Daoy (cell line): ENCODE data around the gene CCS. TPM values are rescaled to one million over a fixed set of nuclear protein-coding genes. Genes with fewer than 3 reads are reported as not detected.
"Not testable (repeated sequence)": the region's sequence is repeated elsewhere in the genome, so short reads cannot be mapped to it uniquely, and the experiment has no call there.

ENCODE experiments used
- DNase-seq: peaks from one replicate; pipeline ENCODE4 v3.0.0-alpha.2; 2015; ENCODE audit warnings: low read depth
- total RNA-seq: library from RNA; depleted of rRNA; stranded (reverse); fragments of >200 nt; shearing (Covaris generic); gene quantifications from 2 replicates; pipeline ENCODE4 v1.2.3, GENCODE V29; 2014

CCS gene
- total RNA-seq, 1 experiment from 2014 or later, result 15.0 TPM

DNA sequence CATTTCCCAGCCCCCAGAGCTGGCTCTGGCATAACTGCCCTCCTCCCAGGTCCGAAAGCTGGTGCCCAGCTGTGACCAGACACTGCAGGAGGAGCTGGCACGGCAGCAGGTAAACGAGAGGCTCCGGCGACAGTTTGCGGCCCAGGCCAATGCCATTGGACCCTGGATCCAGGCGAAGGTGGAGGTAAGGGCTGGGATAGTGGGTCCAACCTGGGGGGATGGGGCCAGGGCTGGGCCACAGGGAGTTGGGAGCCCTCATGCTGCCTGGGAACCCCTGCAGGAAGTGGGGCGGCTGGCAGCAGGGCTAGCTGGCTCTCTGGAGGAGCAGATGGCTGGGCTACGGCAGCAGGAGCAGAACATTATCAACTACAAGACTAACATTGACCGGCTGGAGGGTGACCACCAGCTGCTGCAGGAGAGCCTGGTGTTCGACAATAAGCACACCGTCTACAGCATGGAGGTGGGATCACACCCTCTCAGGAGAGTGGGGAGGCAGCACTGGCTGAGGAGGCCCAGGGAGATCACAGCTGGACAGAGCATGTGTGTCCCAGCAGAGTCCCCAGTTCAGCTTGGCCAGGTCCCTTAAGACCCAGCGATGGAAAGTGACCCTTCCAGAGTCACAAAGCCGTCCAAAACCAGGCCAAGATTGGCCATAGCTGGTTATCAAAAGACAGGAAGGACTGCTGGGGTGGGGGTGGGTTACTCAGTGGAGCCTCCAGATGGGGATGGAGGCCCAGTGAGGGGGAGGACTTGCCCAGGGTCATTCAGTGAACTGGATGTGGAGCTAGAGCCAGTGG is 31.6 kb upstream of the CCS start:
- DNase-seq, result no peak

GRCh38 chr11:66561975-66562248 is 31.1 kb upstream of the CCS start:
- no peak for DNase-seq

DNA sequence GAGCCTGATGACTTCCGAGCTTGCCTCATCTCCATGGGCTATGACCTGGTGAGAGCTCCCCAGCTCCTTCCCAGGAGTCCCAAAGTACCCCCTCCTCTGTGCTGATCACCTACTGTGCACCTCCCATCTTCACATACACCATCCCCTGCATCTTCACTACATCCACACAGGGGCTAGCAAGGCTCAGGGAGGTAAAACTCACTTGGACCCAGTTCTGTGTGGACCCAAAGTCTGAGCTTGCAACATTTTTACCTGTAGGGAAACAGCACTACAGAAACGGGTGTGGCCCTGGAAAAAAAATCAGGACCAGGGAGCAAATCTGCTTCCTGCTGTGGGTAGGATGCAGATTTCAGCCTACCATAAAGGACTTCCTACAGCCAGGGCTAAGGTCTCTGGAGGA is 30.7 kb upstream of the CCS start:
- no peak for DNase-seq

GRCh38 chr11:66562907-66563583 is 29.9 kb upstream of the CCS start:
- no peak for DNase-seq

DNA sequence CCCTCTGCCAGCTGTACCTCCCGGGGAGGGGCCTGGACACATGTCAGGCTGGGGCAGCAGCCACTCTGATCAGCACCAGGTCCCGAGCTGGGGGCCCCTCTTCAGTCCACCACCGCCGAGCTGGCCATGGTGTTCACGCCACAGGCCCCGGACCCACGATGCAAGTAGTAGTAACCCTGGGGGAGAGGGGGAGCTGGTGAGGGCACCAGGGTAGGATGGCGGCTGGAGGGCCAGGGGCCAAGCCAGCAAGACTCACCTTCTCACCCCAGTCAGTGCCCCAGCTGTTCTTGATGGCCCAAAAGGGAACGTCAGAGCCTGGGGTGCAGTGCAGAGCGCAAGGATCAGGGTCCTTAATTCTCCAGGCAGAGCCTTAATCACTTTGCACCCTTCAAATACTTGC is 29.2 kb upstream of the CCS start:
- no peak for DNase-seq

GRCh38 chr11:66564538-66564937 is 28.4 kb upstream of the CCS start:
- DNase-seq, result no peak

GRCh38 chr11:66564984-66565383 is 28.0 kb upstream of the CCS start:
- no peak for DNase-seq

- no peak for DNase-seq
These were observed 26.8 kb upstream of the CCS start for GRCh38 chr11:66566221-66566620.

- no peak for DNase-seq
These were observed 25.2 kb upstream of the CCS start for GRCh38 chr11:66567787-66568123.

DNA sequence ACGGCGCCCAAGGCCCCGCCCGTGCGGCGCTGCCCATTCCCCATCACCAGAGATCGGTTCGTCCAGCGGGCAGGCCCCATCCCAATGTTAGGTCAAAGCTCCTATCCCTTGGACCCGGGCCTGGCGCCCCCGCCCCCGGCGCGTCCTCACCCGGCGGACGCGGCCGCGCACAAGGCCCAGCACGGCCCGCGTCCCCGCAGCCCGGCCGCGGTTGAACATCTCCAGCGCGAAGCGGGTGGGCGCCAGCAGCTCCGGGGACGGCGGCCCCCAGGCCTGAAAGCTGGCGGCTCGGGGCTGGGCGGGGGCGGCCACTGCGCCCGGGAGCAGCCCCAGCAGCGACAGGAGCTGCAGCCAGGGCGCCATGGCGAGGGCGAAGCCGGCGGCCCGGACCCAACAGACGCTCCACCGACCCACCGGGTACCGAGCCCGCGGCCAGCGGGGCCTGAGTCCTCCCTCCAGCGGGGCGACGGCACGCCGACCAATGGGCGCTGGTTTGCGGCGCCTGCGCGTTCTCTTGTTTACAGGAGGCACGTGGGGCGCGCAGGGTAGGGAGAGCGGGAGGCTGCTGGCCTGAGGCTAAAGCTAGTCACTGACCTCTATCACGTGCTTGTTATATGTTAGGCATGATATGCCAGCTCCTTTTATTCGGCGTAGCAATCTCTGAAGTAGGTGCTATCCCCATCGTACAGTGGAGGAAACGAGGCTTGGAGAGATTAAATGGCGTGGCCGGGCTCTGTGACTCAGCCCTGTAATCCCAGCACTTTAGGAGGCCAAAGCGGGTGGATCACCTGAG is 24.7 kb upstream of the CCS start, which contains the start of gene CTSF:
Gene CTSF, minus strand, starts transcription at position 483 of the 793 bp plus-strand sequence. Its CDS starts 120 bp downstream, at position 363.
- peak; percentile 83 for DNase-seq

DNA sequence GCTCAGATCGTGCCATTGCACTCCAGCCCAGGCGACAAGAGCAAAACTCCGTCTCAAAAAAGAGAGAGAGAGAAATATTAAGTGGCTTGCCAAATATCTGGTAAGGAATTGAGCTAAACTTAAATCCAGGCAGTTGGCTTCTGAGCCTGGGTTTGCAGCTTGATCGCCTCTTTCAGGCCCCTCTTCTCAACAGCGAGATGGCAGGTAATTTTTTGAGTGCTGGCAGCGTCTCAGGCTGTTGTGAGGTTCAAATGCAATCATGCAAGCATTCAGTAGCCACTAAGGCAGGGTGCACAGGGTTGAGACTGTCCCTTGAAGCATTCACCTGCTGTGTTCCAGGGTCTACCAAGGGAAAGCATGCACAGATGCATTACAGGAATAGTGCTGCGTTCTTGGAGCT is 23.9 kb upstream of the CCS start:
- no peak for DNase-seq

DNA sequence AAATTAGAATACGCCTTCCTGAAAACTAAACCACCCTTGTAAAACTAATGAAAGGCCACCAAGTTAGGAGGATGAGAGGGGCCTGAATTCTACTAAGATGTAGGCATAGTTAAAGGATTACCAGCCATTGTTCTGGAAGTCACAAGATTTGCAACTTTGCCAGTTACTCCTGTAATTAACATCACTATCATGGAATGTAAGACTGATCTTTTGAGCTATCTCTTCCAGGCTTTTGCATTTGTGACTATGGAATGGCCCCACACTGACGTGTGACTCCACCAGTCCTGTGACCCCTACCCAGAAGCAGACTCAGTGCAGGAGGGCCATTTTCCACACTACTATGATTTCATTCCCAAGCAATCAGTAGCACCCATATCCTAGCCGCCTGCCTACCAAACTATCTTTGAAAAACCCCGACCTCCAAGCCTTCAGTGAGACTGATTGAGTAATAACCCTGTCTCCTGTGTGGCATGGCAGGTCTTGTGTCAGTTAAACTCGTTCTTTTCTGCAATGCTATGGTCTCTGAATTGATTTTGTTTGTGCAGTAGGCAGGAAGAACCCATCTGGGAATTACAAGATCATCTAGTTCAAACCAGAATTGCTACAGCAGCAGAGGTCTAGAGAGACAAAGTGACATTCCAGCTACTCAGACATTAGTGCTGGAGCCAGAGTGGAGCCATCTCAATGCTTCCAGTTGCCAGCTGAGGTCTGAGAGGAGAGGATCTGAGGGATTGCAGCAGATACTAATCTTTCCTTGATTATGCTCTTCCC is 22.7 kb upstream of the CCS start:
- DNase-seq, result no peak

DNA sequence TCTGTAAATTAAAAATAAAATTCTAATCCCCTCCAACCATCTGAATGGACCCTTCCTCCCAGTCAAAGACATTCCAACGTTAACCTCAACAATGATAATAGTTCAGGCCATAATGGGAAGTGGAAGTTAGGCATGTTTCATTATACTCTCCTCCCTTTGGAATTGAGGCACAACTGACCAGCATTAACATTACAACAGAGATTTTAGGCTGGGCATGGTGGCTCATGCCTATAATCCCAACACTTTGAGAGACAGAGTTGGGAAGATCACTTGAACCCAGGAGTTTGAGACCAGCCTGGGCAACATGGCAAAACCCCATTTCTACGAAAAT is 22.2 kb upstream of the CCS start:
- DNase-seq, result no peak

DNA sequence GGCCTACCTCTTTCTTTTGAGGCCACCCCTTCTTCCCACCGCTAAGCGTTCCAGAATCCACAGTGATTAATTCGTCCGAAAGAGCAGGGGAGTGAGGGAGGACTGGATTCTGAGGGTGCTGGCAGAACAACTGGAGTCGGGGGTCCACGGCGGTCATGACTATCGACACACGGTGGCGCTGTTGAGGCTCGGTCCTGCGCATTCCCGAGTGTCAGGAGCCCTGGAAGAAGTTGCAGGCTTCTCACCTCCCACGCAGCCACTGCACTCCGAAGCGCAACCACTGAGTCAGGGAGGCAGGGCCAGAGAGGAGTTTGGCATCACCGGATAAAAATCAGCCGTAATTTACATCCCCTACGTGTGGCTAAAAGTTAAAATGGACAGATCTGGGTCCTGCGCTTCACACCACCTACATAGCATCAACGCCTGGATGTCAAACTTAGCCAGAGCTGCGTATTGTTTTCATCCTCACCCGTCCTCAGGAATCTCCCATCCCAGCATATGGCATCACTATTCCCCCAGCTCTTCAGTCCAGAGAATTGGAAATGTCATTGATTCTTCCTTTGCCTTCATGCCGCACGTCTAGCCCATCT is 13.9 kb upstream of the CCS start:
- DNase-seq, result peak; percentile 76

DNA sequence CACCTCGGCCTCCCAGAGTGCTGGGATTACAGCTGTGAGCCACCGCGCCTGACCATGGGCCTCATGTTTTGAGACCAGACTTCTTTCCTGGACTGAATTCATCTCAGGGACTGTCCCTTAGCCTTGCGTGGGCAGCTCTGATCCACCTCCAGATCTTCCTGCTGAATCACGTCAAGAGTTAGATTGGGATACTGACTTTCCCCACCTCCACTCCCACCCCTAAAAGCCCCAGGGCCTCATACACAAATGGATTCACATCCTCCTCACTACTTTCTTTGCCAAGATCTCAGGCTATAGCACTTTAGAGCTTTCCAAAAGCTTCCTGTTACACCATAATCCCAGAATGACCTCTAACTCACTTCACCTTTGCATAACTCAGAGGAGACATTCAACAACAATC is 12.2 kb upstream of the CCS start:
- no peak for DNase-seq

DNA sequence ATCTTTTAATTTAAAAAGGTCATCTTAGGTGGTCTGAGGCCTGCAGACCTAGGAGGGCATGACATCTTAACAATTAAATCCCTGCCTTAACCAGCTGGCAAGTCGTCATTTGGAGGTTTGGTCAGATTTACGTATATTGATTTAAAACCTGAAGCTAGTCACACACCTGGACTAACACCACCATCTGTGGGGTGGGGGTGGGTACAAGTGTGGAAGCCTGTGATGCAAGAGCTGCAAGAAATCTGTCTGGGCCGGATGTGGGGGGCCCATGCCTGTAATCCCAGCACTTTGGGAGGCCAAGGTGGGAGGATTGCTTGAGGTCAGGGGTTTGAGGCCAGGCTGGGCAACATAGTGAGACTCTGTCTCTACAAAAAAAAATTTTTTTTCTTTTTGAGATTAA is 11.7 kb upstream of the CCS start:
- DNase-seq, result no peak

GRCh38 chr11:66582565-66583147 is 10.3 kb upstream of the CCS start:
- DNase-seq, result not testable (repeated sequence)

DNA sequence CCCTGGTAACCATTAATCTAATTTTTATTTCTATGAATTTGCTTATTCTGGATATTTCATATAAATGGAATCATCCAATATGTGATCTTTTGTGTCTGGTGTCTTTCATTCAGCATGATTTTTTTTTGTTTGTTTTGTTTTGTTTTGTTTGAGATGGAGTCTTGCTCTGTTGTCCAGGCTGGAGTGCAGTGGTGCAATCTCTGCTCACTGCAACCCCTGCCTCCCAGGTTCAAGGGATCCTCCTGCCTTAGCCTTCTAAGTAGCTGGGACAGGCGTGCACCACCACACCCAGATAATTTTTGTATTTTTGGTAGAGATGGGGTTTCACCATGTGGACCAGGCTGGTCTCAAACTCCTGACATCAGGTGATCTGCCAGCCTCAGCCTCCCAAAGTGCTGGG is 7.5 kb upstream of the CCS start:
- DNase-seq, result not testable (repeated sequence)

DNA sequence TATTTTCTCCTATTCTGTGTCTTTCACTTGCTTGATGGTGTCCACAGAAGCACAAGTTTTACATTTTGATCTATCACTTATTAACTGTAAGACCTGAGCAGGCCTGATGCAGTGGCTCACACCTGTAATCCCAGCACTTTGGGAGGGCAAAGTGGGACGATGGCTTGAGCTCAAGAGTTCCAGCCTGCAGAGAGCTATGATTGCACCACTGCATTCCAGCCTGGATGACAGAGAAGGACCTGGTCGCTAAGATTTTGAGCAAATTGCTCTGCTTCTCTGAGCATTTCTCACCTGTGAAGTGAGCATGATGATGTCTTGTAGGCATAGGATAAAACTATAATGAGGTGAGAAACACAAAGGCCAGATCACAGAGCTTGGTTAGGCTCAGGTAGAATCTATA is 6.8 kb upstream of the CCS start:
- DNase-seq, result no peak

- DNase-seq, result not testable (repeated sequence)
These were observed 3.7 kb upstream of the CCS start for GRCh38 chr11:66589315-66589714.

GRCh38 chr11:66589996-66590675 is 2.8 kb upstream of the CCS start:
- no peak for DNase-seq
